GM12801 (cell line): Measurements from ENCODE around the gene SENP8.

Experiments
- CTCF ChIP-seq: IDR thresholded peaks from one replicate; pipeline ENCODE4 v1.5.1; 2011; ENCODE audit warnings: control low read depth; ENCODE audit not compliant: insufficient read length; ENCODE audit errors: extremely low read depth

SENP8 gene

GRCh38 chr15:72086010-72086697 lies 32.0 kb upstream of the SENP8 start:
- TF ChIP-seq CTCF, result no peak

DNA sequence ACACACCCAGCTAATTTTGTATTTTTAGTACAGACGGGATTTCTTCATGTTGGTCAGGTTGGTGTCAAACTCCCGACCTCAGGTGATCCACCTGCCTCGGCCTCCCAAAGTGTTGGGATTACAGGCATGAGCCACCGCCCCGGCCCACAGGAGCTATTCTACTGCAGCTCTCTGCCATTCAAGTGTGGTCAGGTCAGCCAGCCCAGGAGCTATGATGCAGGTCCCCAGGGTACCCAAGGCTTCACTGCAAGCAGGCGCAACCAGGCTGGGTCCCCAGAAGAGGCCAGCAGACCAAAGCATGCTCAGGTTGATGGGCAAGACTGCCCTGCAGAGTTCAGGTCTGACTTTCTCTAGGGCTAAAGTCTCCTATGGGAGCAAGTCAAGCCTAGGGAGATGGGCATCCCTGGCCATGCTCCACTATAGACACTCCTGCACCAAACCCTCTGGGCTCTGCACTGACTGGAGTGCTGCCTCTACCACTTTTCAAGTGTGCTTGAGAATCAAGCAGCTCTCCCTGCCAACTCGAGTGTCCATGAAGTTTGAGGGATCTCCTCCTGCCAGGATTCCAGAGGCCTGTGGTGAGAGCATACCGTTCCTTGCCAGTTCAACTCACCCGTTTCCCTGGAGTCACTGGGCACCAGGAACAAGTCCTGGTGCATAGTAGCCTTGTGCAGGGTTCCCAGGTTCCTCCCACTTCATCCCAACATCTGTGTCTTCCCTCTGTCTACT lies 31.1 kb upstream of the SENP8 start:
- TF ChIP-seq CTCF, result no peak

- no peak for TF ChIP-seq CTCF
Observed at GRCh38 chr15:72092006-72092405, 26.2 kb upstream of the SENP8 start.

DNA sequence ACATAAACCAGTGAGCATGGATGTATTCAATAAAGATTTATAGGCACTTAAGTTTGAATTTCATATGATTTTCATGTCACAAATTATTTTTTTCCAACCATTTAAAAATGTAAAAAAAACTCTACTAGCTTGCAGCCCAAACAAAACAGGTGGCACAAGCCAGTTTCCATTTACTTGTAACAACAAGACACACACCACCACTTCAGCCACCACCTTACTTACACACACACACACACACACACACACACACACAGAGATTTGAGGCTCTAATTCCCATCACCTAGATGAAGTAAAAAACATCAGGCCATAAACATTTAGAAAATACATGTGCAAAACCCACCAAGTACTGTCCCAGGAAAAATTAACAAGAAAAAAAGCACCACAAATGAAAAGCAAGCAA lies 25.5 kb upstream of the SENP8 start:
- no peak for TF ChIP-seq CTCF

- TF ChIP-seq CTCF, result no peak
Observed at GRCh38 chr15:72096796-72097195, 21.4 kb upstream of the SENP8 start.

GRCh38 chr15:72098040-72098439 lies 20.2 kb upstream of the SENP8 start:
- no peak for TF ChIP-seq CTCF

DNA sequence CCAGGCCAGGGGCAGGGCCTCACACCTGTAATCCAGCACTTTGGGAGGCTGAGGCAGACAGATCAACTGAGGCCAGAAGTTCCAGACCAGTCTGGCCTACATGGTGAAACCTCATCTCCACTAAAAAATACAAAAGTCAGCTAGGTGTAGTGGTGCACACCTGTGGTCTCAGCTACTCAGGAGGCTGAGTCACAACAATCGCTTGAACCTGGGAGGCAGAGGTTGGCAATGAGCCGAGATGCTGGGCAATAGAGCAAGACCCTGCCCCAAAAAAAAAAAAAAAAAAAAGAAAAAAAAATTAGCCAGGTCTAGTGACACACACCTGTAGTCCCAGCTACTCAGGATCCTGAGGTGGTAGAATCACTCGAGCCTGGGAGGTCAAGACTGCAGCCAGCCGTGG lies 19.0 kb upstream of the SENP8 start:
- TF ChIP-seq CTCF, result no peak
